SU-DHL-6 (cell line): ENCODE measurements around the gene KLK13.

Experiments used
- H2AFZ ChIP-seq: fragments of 200-600 bp; sonication (generic); 2 replicates; pipeline ENCODE4 v1.6.1; 2014; ENCODE audit warnings: low read depth, mild to moderate bottlenecking, moderate library complexity, mixed read lengths, antibody characterized with exemption, low read length; ENCODE audit not compliant: severe bottlenecking
- H3F3A ChIP-seq: fragments of 200-600 bp; shearing (Covaris generic); 2 replicates; pipeline ENCODE4 v1.6.0; 2016; ENCODE audit warnings: antibody characterized with exemption, mild to moderate bottlenecking; ENCODE audit not compliant: insufficient read depth
- H3K27ac ChIP-seq: fragments of 200-600 bp; sonication (generic); 2 replicates; pipeline ENCODE4 v1.5.1; 2016; ENCODE audit warnings: low read depth, mild to moderate bottlenecking, low read length, moderate library complexity, mixed read lengths
- H3K27me3 ChIP-seq: fragments of 200-600 bp; sonication (generic), shearing (Covaris generic); 2 replicates; pipeline ENCODE4 v1.6.0; 2014; ENCODE audit warnings: mild to moderate bottlenecking, low read length
- H3K36me3 ChIP-seq: fragments of 200-600 bp; sonication (generic); 2 replicates; pipeline ENCODE4 v1.6.1; 2014; ENCODE audit warnings: mild to moderate bottlenecking, low read length, mixed read lengths
- H3K4me2 ChIP-seq: fragments of 300-600, 200-600 bp; shearing (Covaris generic), sonication (generic); 2 replicates; pipeline ENCODE4 v1.6.0; 2014; ENCODE audit warnings: low read length, low read depth, mild to moderate bottlenecking; ENCODE audit not compliant: poor library complexity, severe bottlenecking
- H3K4me3 ChIP-seq: fragments of 200-600 bp; sonication (generic); 2 replicates; pipeline ENCODE4 v1.5.1; 2014; ENCODE audit warnings: antibody characterized with exemption, low read length, mild to moderate bottlenecking, mixed read lengths; ENCODE audit not compliant: insufficient read depth, poor library complexity, severe bottlenecking
- H3K79me2 ChIP-seq: fragments of 200-600 bp; sonication (generic); 2 replicates; pipeline ENCODE4 v1.6.1; 2014; ENCODE audit warnings: mild to moderate bottlenecking, low read length, moderate library complexity; ENCODE audit not compliant: insufficient read depth
- H3K9ac ChIP-seq: fragments of 200-600 bp; sonication (generic); 2 replicates; pipeline ENCODE4 v1.7.0; 2014; ENCODE audit warnings: mild to moderate bottlenecking, low read length
- H3K9me2 ChIP-seq: fragments of 200-600 bp; sonication (generic); replicated peaks from 2 replicates; pipeline ENCODE4 v1.6.1; 2014; ENCODE audit warnings: low read length; ENCODE audit not compliant: insufficient read depth
- H3K9me3 ChIP-seq: fragments of 200-600 bp; sonication (generic); 2 replicates; pipeline ENCODE4 v1.6.1; 2014; ENCODE audit warnings: low read length, mixed read lengths; ENCODE audit not compliant: insufficient read depth
- H4K20me1 ChIP-seq: fragments of 200-600 bp; sonication (generic); 2 replicates; pipeline ENCODE4 v1.6.1; 2014; ENCODE audit warnings: low read depth, mild to moderate bottlenecking, antibody characterized with exemption, low read length, moderate library complexity, mixed read lengths
- CTCF ChIP-seq: fragments of 200-600 bp; sonication (generic); IDR thresholded peaks from one replicate; pipeline ENCODE4 v1.5.1; 2017; ENCODE audit warnings: antibody characterized with exemption, mild to moderate bottlenecking, low read length, moderate library complexity; ENCODE audit not compliant: insufficient read depth, poor library complexity, severe bottlenecking
- EZH2phosphoT487 ChIP-seq: fragments of 200-600 bp; sonication (generic), shearing (Covaris generic); conservative IDR thresholded peaks from 2 replicates; pipeline ENCODE4 v1.6.1; 2018; ENCODE audit warnings: mild to moderate bottlenecking, antibody characterized with exemption, low read length, moderate library complexity, mixed read lengths

KLK13 gene

GRCh38 chr19:51096473-51097165 is 31.7 kb upstream of the KLK13 start:
- Histone ChIP-seq H4K20me1 (peaks cover 2% of the 10 kb centered on the region; the same call in 1 of the 2 replicates), H3K27me3 (no peaks in the 10 kb centered on the region), H3F3A (no peaks in the 10 kb centered on the region), H2AFZ (no peak overlapping the region), H3K36me3 (no peaks in the 10 kb centered on the region), H3K4me3 (no peak overlapping the region), H3K9me2 (no peaks in the 10 kb centered on the region), H3K4me2 (no peak overlapping the region), H3K79me2 (no peaks in the 10 kb centered on the region), H3K27ac (no peak overlapping the region), H3K9ac (no peak overlapping the region), H3K9me3 (no peaks in the 10 kb centered on the region)
- TF ChIP-seq CTCF (no peak), EZH2phosphoT487 (no peak)

DNA sequence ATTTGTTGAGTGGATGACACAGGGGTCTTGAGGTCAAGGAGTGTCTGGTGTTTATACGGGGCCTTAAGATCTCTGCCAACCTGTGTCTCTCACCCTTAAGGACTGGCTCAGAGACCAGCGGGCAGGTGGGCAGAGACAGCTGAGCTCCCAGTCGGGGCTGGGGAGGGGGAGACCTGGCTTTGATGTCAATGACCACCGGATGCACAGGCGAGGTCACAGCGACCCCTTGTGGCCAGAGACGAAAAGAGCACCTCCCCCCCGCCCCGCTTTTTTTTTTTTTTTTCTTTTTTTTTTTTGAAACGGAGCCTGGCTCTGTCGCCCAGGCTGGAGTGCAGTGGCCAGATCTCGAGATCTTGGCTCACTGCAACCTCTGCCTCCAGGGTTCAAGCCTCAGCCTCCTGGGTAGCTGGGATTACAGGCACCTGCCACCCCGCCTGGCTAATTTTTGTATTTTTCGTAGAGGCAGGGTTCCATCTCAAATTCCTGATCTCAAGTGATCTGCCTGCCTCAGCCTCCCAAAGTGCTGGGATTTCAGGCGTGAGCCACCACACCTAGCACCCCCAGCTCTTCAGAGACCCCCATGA is 29.9 kb upstream of the KLK13 start:
- no peaks in the 10 kb centered on the region for H3K27me3 ChIP-seq
- H3K36me3 ChIP-seq, result no peaks in the 10 kb centered on the region
- no peaks in the 10 kb centered on the region for H3K79me2 ChIP-seq
- H3K4me2 ChIP-seq, result no peak overlapping the region
- peaks cover 2% of the 10 kb centered on the region; the same call in 1 of the 2 replicates for H4K20me1 ChIP-seq
- H3K9me2 ChIP-seq, result no peaks in the 10 kb centered on the region
- H3K4me3 ChIP-seq, result no peak overlapping the region
- H3K27ac ChIP-seq, result no peak overlapping the region
- H3F3A ChIP-seq, result no peaks in the 10 kb centered on the region
- H3K9ac ChIP-seq, result no peak overlapping the region
- no peak for TF ChIP-seq EZH2phosphoT487
- peak; percentile 66 for TF ChIP-seq CTCF
- no peak overlapping the region for H2AFZ ChIP-seq
- H3K9me3 ChIP-seq, result no peaks in the 10 kb centered on the region

- H3K9me2 ChIP-seq, result no peaks in the 10 kb centered on the region
- no peak overlapping the region for H3K4me3 ChIP-seq
- H3K9ac ChIP-seq, result no peak overlapping the region
- H3K9me3 ChIP-seq, result no peaks in the 10 kb centered on the region
- H3K27ac ChIP-seq, result no peak overlapping the region
- H3K79me2 ChIP-seq, result no peaks in the 10 kb centered on the region
- no peak overlapping the region for H2AFZ ChIP-seq
- H3K4me2 ChIP-seq, result no peak overlapping the region
- H3K36me3 ChIP-seq, result no peaks in the 10 kb centered on the region
- H3F3A ChIP-seq, result no peaks in the 10 kb centered on the region
- no peaks in the 10 kb centered on the region for H3K27me3 ChIP-seq
- H4K20me1 ChIP-seq, result peaks cover 2% of the 10 kb centered on the region; the same call in 1 of the 2 replicates
- TF ChIP-seq EZH2phosphoT487, result no peak
- TF ChIP-seq CTCF, result no peak
These were observed 28.8 kb upstream of the KLK13 start for GRCh38 chr19:51093510-51094345.
